ENCODE measurements around the gene DHX9. TPM values are rescaled to one million over a fixed set of nuclear protein-coding genes. Genes with fewer than 3 reads are reported as not detected.

The DHX9 gene
- total RNA-seq, 1 donor from 2014 or later = 426 TPM

DNA sequence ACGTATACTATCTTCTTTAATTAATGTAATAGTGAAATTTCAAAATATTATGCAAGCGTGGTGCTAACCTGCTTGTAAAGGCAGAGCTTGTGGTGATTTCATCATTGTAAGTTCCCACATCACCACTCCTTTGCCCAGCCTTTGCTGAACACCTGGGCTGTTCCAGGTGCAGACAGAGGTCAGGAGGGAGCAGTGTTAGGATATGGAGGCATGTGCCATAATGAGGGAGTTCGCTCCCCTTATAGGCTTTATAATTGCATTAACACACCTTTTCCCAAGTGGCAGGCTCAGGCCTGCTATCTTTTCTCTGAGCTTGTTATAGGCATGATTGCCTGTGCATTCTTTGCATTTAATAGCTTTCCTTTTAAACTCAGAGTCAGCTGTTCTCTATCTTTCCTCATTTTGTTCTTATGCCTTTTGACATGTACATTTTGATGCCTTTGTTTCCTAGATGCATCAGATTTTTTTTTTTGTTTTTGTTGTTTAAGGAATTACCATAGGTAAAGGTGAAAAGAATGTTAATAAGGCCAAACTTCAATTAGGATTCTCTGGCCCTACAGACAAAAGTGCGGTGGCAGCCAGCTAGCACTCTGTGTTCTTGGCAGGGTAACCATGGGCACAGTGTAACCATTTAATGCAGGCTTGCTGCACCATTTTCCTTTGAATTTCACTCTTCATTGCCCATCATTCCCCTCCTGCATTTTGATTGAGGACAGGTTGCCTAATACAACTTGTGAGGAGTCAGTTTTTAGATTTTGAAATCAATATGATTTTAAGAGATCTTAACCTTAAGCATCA lies 36.9 kb upstream of the DHX9 start:
- no peak for DNase-seq (ENCODE audit: low read depth, low spot score)
- no peaks in the 10 kb centered on the region for H3K9me3 Mint-ChIP-seq
- TF ChIP-seq, protein P1, sequence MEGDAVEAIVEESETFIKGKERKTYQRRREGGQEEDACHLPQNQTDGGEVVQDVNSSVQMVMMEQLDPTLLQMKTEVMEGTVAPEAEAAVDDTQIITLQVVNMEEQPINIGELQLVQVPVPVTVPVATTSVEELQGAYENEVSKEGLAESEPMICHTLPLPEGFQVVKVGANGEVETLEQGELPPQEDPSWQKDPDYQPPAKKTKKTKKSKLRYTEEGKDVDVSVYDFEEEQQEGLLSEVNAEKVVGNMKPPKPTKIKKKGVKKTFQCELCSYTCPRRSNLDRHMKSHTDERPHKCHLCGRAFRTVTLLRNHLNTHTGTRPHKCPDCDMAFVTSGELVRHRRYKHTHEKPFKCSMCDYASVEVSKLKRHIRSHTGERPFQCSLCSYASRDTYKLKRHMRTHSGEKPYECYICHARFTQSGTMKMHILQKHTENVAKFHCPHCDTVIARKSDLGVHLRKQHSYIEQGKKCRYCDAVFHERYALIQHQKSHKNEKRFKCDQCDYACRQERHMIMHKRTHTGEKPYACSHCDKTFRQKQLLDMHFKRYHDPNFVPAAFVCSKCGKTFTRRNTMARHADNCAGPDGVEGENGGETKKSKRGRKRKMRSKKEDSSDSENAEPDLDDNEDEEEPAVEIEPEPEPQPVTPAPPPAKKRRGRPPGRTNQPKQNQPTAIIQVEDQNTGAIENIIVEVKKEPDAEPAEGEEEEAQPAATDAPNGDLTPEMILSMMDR (conservative IDR thresholded peaks at IDR 0.05) = no peak
- H3K27ac Mint-ChIP-seq (ENCODE audit: unreplicated experiment) = no peak overlapping the region
- no peaks in the 10 kb centered on the region for H3K27me3 Mint-ChIP-seq (ENCODE audit: low read depth)
- H3K4me1 Mint-ChIP-seq = peaks cover 15% of the 10 kb centered on the region
- H3K36me3 Mint-ChIP-seq (ENCODE audit: low read depth) = peaks cover 3% of the 10 kb centered on the region
- no peak overlapping the region for H3K4me3 Mint-ChIP-seq

DNA sequence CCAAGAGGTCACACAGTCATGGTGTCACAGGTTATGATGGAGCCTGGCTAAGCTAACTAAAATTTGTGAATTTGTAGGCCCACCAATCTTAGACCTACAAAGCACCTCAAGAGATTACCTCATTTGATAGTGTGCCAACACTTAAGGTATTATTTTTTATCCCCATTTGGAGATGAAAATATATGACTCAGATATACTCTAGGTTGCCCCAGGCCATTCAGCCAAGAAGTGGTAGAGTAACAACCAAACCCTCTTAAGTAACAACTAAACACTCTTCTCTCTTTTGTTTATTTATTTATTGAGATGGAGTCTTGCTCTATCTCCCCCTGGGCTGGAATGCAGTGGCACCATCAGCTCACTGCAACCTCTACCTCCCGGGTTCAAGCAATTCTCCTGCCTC lies 35.3 kb upstream of the DHX9 start:
- Mint-ChIP-seq H3K4me1 (peaks cover 15% of the 10 kb centered on the region), H3K4me3 (no peak overlapping the region), H3K27ac (ENCODE audit: unreplicated experiment) (no peak overlapping the region), H3K27me3 (ENCODE audit: low read depth) (no peaks in the 10 kb centered on the region), H3K36me3 (ENCODE audit: low read depth) (no peaks in the 10 kb centered on the region), H3K9me3 (no peaks in the 10 kb centered on the region)
- no peak for DNase-seq (ENCODE audit: low read depth, low spot score)
- TF ChIP-seq, protein P1 (conservative IDR thresholded peaks at IDR 0.05) = no peak

DNA sequence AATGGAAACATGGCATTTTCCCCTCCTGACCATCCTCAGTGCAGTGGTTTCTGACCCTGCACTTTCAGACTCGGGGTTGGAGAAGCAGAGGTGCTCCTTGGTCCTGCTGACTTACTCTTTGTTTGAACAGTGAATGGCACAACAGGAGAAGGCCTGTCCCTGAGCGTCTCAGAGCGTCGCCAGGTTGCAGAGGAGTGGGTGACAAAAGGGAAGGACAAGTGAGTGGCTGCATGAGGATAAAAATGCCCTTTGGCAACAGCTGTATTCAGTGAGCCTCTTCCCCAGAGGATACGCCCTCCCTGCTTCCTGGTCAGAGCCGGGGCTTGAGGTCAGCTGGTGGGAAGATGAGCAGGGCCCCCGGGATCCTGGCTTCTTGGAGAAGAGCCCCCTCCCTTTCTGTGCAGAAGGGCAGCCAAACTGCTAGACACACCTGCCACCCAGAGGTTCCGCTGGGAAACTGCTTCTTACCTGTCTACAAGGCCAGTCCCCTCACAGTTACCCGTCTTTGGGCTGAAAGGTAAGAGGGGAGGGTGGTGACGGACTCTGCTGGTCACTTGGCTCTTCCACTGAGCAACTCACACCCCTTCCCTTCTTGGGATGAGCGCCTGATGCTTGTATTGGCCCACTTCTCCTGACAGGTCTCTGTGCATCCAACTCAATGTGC lies 33.0 kb upstream of the DHX9 start:
- TF ChIP-seq, protein P1 (conservative IDR thresholded peaks at IDR 0.05) = peak; percentile 49
- no peak for DNase-seq (ENCODE audit: low read depth, low spot score)
- Mint-ChIP-seq H3K27me3 (ENCODE audit: low read depth) (no peaks in the 10 kb centered on the region), H3K27ac (ENCODE audit: unreplicated experiment) (no peak overlapping the region), H3K4me3 (no peak overlapping the region), H3K36me3 (ENCODE audit: low read depth) (no peaks in the 10 kb centered on the region), H3K4me1 (peaks cover 12% of the 10 kb centered on the region), H3K9me3 (no peaks in the 10 kb centered on the region)

DNA sequence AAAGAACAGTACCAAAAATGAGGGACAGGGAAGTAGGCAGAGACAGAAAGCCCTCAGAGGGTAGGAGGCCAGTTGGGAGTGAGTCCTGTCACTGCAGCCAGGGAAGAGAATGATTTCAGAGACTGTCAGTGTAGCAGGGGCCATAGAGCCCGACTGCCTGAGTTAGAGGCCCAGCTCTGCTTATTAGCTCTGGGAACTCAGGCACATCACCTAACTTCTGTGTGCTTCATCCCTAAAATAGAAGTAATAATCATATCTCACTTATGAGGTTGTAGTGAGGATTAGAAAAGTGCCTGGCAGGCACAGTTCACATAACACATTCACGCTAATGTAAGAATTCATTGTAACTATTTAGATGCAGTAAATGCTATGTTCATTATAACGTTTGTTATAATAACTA lies 31.2 kb upstream of the DHX9 start:
- TF ChIP-seq, protein P1 (conservative IDR thresholded peaks at IDR 0.05) = no peak
- H3K36me3 Mint-ChIP-seq (ENCODE audit: low read depth) = peaks cover 2% of the 10 kb centered on the region
- no peak for DNase-seq (ENCODE audit: low read depth, low spot score)
- no peak overlapping the region for H3K27ac Mint-ChIP-seq (ENCODE audit: unreplicated experiment)
- H3K4me1 Mint-ChIP-seq = peaks cover 7% of the 10 kb centered on the region
- no peak overlapping the region for H3K4me3 Mint-ChIP-seq
- no peaks in the 10 kb centered on the region for H3K9me3 Mint-ChIP-seq
- H3K27me3 Mint-ChIP-seq (ENCODE audit: low read depth) = no peaks in the 10 kb centered on the region

DNA sequence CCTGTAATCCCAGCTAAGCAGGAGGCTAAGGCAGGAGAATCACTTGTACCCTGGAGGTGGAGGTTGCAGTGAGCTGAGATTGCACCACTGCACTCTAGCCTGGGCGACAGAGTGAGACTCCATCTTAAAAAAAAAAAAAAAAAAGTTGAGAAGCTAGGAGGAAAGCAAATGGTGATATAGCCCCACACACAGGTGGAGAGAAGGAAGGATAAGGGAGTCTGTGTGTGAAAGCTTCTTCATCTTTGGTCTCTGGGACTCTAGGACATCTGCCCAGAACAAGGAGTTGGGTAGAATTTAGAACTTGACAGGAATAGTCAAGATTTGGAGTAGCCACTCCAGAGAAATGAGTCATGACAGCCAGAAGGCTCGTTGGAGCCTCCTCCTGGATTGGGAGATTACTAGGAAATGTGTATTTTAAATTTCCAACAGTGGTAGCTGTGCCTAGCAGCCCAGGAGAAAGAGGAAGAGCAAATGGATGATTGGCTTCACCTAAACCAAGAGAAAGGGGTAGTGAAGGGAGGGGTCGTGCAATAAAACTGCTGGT lies 29.7 kb upstream of the DHX9 start:
- no peaks in the 10 kb centered on the region for H3K9me3 Mint-ChIP-seq
- no peak overlapping the region for H3K27ac Mint-ChIP-seq (ENCODE audit: unreplicated experiment)
- H3K4me1 Mint-ChIP-seq = peaks cover 7% of the 10 kb centered on the region
- H3K4me3 Mint-ChIP-seq = no peak overlapping the region
- no peak for DNase-seq (ENCODE audit: low read depth, low spot score)
- TF ChIP-seq, protein P1 (conservative IDR thresholded peaks at IDR 0.05) = no peak
- H3K27me3 Mint-ChIP-seq (ENCODE audit: low read depth) = no peaks in the 10 kb centered on the region
- peaks cover 7% of the 10 kb centered on the region for H3K36me3 Mint-ChIP-seq (ENCODE audit: low read depth)
